Brain microvascular endothelial cell (primary cell): ENCODE measurements around the gene SHC2.
"Not testable (repeated sequence)": the region's sequence is repeated elsewhere in the genome, so short reads cannot be mapped to it uniquely, and the experiment has no call there.

Experiments
- DNase-seq: peaks from one replicate; pipeline ENCODE4 v3.0.0-alpha.2; 2020
- H3K27ac ChIP-seq: fragments of 250-450 bp; sonication (Bioruptor Pico); 2 replicates; pipeline ENCODE4 v1.5.1; 2020; ENCODE audit warnings: mild to moderate bottlenecking, moderate library complexity
- H3K27me3 ChIP-seq: fragments of 250-450 bp; sonication (Bioruptor Pico); replicated peaks from 2 replicates; pipeline ENCODE4 v1.5.1; 2020; ENCODE audit warnings: mild to moderate bottlenecking
- H3K36me3 ChIP-seq: fragments of 250-450 bp; sonication (Bioruptor Pico); replicated peaks from 2 replicates; pipeline ENCODE4 v1.5.1; 2020; ENCODE audit warnings: mild to moderate bottlenecking
- H3K4me3 ChIP-seq: 2 replicates; pipeline ENCODE4 v1.5.1; 2011; ENCODE audit warnings: low read depth, mild to moderate bottlenecking, control low read depth, low read length, moderate library complexity
- CTCF ChIP-seq: IDR thresholded peaks from 2 replicates; pipeline ENCODE4 v1.5.1; 2011; ENCODE audit warnings: low read depth, mild to moderate bottlenecking, moderate library complexity, low read length, control low read depth, inconsistent platforms; ENCODE audit errors: missing control alignments
- in situ Hi-C: cut with HindIII; loops from 2 replicates; pipeline ENCODE4 v1.10.0; 2017; ENCODE audit warnings: low sequenced_read_pairs, low pct_ligation_motif_present

The SHC2 gene

DNA sequence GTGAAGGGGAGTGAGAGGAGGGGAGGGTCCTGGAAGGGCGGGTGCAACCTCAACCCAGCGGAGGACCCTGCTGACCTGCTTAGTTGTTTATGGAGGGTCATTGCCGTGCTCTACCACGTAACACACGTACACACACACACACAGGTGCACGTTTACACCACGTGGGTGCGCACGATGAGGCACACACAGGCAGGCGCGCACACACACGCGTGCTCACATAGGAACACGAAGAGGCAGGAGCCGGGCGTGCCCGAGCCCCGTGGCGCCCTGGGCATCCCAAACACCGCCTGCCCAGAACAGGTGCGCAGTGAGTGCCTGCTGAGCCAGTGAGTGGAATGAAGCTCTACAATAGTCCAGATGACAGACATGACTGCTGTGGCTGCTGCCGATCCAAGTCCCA, 24.2 kb upstream of the SHC2 start:
- Histone ChIP-seq H3K27ac (no peak overlapping the region), H3K36me3 (no peaks in the 10 kb centered on the region), H3K4me3 (no peak overlapping the region), H3K27me3 (no peaks in the 10 kb centered on the region)
- no peak for DNase-seq
- TF ChIP-seq CTCF = no peak
- in situ Hi-C loops = no loop called here

- H3K27ac ChIP-seq = no peak overlapping the region
- in situ Hi-C loops = no loop called here
- H3K27me3 ChIP-seq = no peaks in the 10 kb centered on the region
- TF ChIP-seq CTCF = no peak
- H3K4me3 ChIP-seq = no peak overlapping the region
- no peaks in the 10 kb centered on the region for H3K36me3 ChIP-seq
- DNase-seq = no peak
Observed at GRCh38 chr19:484494-484893, 23.7 kb upstream of the SHC2 start.

DNA sequence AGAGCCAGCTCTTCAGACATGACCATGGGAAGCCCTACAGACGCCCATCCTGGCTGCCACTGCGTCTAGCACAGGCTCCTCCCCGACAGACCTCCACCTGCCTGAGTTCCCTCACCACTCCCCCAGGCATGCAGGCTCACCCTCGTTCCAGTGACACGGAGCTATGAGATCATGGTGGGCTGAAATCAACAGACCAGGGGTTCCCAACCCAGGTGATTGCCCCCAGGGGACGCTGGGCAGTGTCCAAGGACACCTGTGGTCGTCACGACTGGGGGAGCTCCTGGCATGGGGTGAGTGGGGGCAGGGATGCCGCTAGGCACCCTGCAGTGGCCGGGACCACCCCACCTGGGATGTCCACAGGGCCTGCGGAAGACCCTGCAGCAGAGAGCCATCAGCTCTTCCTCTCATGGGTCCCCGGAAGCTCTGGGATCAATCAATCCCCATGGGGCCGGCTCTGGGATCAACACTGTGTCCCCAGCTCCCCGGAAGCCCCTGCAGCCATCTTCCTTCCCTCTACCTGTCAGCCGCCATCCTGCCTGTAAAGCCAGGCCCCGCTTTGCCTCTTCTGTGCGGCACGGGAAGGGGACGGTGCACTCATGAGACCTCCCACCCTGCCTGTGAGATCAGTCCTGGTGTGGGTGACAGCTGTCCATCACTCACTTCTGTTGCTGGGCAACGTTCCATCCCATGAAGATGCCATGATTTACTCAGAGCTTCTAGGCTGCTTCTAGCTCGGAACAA, 22.7 kb upstream of the SHC2 start:
- in situ Hi-C loops = no loop called here
- no peak overlapping the region for H3K4me3 ChIP-seq
- H3K36me3 ChIP-seq = no peaks in the 10 kb centered on the region
- TF ChIP-seq CTCF = no peak
- no peak overlapping the region for H3K27ac ChIP-seq
- no peaks in the 10 kb centered on the region for H3K27me3 ChIP-seq
- no peak for DNase-seq

DNA sequence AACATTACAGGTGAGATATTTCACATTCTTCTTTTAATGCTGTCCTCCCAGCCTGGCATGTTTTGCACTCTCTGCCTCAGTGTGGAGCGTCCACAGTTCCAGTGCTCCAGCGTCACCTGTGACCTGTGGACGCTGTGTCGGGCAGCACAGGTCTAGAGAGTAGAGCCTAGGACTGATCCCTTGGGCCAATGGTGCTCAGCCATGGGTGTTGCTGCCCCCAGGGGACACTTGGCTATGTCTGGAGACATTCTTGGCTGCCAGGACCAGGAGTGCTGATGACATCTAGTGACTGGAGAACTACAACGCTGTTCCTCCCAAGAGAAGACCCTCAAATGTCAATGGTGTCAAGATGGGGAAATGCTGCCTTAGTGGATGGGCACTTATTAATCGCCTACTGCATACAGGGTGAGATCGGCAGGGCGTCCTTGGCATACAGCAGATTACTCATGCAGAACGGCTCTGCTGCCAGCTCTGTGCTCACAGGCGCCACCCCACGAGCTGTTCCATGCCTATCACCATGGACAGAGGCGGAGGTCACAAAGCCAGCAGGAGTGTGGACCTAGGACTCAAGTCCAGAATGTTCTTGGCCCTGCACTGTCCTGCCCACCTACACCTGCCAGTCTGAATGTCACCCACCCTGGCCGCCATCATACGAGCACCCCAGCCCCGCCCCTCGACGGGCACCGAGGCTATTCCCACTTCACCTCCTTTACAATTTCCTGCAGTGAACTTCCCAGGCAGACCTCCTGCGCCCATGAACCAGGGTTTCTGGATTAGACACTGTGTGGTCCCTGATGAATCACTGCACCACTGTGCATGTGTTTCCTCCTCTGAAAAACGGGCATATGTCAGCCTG, 21.6 kb upstream of the SHC2 start:
- Histone ChIP-seq H3K36me3 (no peaks in the 10 kb centered on the region), H3K27me3 (no peaks in the 10 kb centered on the region), H3K27ac (no peak overlapping the region), H3K4me3 (no peak overlapping the region)
- peak; percentile 7 for TF ChIP-seq CTCF
- DNase-seq = no peak
- in situ Hi-C loops = no loop called here

GRCh38 chr19:481100-481499, 20.3 kb upstream of the SHC2 start:
- H3K27me3 ChIP-seq, in situ Hi-C loops, H3K36me3 ChIP-seq, DNase-seq, H3K4me3 ChIP-seq, H3K27ac ChIP-seq: not testable (repeated sequence)

- peak overlapping the region; percentile 38 for H3K4me3 ChIP-seq
Observed at GRCh38 chr19:480016-480855, 19.4 kb upstream of the SHC2 start.

More at GRCh38 chr19:480016-480855, 19.4 kb upstream of the SHC2 start:
- Histone ChIP-seq H3K27me3 (no peaks in the 10 kb centered on the region), H3K27ac (no peak overlapping the region), H3K36me3 (no peaks in the 10 kb centered on the region)
- peak; percentile 58 for DNase-seq
- in situ Hi-C loops = no loop called here
- peak; percentile 73 for TF ChIP-seq CTCF
